HG02973 (cell line): ENCODE data around the gene KCP.

Experiments used
- ATAC-seq: cut with Tn5 transposase; IDR thresholded peaks from one replicate; pipeline ENCODE4 v1.9.1; 2021; ENCODE audit warnings: moderate library complexity; ENCODE audit not compliant: unreplicated experiment

The KCP gene

DNA sequence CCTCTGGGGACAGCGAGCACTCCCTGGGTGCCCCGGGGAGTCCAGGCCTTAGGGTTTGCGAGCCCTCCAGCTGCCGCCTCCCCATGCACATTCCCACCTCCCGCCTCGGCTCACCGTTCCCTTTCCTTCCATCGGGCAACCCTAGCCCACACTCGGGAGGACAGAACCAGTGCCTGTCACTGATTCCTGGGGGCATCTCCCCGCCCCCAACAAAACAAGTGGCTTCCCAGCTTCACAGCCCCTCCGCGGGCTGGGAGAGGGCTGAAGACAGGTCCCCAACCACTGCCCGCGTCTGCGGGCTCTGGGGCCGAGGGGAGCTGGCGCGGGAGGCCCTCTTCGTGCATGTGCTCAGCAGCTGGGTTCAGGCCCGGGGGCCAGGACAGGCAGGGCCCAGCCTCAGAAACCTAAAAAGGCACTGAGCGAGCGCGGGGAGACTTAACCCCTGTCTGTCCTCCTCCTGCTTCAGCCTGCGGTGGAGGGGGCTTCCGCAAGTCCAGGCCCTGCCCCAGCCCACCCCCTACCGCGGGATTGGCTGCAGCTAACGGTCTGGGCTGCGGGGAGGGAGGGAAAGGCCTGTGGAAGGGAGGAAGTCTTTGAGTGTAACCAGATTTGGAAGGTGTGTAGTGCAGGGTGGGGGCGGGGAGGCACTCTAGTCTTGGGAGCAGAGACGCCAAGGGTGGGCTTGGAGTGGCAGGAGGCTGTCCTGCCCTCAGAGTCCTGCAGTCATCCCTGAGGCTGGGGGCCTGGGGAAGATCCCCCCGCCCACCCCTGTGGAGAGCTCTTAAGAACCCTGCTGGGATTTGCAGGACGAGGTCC, 79.1 kb downstream of the KCP start:
- no peak for ATAC-seq

DNA sequence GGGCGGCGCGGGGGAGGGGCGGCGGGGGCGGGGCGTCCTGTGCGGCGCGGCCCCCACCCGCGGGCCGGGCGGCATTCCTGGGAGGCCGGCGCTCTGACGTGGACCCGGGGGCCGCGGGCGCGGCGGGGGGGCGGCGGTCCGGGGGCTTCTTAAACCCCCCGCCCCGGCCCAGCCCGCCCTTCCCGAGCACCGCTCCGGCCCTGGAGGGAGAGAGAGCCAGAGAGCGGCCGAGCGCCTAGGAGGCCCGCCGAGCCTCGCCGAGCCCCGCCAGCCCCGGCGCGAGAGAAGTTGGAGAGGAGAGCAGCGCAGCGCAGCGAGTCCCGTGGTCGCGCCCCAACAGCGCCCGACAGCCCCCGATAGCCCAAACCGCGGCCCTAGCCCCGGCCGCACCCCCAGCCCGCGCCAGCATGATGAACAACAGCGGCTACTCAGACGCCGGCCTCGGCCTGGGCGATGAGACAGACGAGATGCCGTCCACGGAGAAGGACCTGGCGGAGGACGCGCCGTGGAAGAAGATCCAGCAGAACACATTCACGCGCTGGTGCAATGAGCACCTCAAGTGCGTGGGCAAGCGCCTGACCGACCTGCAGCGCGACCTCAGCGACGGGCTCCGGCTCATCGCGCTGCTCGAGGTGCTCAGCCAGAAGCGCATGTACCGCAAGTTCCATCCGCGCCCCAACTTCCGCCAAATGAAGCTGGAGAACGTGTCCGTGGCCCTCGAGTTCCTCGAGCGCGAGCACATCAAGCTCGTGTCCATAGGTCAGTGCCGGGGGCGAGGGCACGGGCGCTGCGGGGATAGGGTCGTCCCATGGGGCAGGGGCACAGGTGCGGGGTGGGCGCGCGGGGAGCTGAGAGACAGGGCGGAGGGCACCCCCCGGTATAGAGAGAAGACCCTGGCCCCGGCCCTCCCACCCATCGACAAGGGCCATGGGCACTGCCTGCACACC, 80.0 kb downstream of the KCP start, which contains the start of gene FLNC:
TSS of gene FLNC (plus strand) at position 176 of the 947 bp plus-strand sequence. CDS start at position 408, 232 bp downstream.
- ATAC-seq: no peak

DNA sequence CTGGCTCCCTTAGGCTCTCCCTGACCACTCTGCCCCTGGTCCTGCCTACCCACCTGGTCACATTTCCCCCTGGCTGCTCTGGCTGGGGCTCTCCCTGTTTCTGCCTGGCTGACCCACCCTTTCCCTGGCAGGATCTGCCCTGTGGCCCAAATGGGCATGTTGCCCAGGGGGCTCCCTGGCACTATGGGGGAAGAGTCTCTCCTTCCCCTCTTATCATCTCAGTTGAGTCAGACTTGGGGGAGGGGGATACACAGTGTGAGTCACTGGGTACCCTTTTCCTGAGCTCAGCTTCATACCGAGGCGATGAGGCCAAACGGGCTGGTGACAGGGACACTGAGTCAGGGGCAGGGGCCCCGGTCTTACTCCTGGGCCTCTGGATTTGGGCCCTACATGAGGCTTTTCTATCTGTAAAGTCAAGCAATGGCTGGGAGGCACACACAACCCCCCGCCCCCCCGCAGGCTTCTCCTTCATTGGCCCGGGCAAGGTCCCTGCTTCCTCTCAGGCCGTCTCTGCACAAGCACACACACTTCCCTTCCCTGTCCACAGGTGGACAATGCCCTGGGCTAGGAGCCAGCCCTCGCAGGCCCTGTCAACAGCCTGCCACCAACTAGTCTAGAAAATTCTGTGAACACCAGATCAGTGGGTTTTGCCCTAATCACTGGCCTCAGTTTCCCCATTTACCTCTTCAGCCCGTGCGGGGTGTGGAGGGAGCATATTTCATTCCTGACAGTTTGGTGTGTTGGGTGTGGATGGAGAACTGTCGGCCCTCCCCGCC, 80.9 kb downstream of the KCP start:
- no peak for ATAC-seq

- ATAC-seq: no peak
These were observed 82.4 kb downstream of the KCP start for GRCh38 chr7:128827971-128828711.

DNA sequence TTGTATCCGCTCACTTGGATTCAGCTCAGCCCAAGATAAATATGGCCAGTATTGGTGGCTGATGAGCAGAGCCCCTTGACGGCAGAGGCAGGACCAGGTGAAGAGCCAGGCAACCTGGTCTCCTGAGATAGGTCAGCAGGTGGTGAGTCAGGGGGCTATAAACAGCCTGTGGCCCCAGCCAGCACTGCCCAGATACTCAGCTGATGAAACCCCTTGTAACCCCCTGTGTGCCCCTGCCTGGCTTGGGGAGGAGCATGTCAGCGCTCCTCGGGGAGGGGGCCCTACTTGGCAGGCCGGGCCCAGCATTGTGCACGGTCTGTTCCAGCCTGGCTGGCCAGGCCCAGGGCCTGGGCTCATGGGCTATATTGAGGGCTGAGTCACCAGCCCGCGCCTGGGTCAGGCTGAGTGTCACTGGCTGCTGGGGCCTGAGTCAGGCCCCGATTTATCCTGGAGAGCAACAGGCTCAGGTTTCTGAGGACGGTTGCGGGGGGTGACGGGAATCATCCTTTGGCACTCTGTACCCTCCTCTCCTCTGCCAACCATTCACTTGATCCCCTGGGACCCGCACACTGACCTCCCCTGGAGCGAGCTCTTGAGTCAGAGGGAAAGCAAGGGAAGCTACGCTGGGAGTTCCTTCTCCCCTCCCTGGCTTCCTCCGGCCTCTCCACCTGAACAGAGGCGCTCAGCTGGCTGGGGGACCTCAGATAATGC, 83.1 kb downstream of the KCP start:
- no peak for ATAC-seq

DNA sequence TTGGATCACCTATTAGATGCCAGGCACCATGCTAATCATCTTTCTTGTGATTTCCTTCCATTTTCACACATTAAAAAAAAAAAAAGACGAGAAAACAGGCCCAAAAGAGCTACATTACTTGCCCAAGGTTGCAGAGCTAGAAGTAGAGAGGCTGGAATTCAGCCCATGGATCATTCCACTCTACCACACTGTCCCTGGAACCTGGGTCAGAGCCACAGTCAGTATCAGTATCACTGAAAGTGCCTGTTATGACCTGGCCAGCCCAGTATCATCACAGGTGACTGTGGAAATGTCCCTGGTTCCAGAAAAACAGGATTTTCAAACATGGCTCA, 83.6 kb downstream of the KCP start:
- no peak for ATAC-seq
